HG03354 (cell line): ENCODE results near the gene DNAJC4.

Experiments
- ATAC-seq: cut with Tn5 transposase; IDR thresholded peaks from one replicate; pipeline ENCODE4 v1.9.1; 2021; ENCODE audit warnings: mild to moderate bottlenecking; ENCODE audit not compliant: unreplicated experiment, poor library complexity, severe bottlenecking

DNAJC4 gene

DNA sequence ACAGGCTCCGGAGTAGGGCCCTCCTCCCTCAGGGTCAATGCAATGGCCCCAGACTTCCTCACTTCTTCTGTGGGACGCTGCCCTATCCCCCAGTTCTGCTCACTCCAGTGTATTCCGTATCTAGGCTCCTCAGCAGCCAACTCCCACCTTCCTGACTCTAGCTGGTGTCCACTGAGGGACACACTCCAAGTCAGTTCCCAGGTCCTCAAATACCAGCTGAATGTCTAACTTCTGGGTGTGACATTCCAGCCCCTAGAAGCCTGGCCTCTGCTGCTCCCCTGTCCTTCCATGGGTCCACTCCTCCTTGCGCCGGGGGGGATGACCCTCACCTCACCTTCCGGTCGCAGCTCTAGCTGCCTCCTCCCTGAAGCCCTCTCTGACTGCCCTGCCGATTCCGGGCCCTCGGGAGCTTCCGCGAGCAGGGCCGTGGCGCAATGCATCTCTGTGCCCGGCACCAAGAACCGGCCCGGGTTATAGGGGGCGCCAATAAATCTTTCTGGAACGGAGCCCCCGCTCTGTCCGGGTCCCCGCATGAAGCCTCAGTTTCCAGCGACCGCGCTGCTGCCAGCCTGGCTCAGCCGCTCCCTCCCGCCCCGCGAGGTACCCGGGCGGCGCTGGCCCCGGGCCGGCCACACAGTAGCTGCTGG, 38.7 kb downstream of the DNAJC4 start:
- peak; percentile 16 for ATAC-seq

DNA sequence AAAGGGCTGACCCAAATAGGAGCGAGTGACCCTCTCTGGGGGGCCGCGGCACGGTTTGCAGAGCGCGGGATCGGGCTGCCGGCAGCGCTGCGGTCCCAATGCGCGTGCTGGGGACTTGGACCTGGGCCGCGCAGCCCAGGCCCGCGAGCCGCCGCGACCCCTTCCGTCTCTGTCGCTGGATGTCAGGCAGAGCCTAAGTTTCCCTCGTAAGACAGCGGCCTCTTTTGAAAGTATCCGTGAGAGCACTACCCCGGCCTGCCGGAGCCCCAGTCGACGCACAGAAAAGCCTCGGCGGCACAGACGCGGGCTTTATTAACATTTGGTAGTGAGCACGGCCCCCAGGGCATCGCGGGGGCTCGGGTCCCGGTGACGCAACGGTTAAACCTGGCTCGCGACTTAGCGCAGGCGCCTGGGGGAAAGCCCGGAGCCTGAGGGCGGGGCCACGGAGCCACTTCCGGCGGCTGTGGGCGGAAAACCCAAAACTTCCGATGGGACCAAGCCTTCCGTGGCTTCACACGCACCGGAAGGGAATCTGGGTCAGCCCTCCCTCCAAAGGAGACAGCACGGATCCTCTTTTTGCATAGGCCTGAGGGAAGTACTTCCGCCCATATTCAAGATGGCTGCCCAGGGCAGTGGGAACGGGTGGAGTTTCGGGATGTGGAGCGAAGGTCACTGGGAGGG, 39.3 kb downstream of the DNAJC4 start:
- peak; percentile 72 for ATAC-seq

DNA sequence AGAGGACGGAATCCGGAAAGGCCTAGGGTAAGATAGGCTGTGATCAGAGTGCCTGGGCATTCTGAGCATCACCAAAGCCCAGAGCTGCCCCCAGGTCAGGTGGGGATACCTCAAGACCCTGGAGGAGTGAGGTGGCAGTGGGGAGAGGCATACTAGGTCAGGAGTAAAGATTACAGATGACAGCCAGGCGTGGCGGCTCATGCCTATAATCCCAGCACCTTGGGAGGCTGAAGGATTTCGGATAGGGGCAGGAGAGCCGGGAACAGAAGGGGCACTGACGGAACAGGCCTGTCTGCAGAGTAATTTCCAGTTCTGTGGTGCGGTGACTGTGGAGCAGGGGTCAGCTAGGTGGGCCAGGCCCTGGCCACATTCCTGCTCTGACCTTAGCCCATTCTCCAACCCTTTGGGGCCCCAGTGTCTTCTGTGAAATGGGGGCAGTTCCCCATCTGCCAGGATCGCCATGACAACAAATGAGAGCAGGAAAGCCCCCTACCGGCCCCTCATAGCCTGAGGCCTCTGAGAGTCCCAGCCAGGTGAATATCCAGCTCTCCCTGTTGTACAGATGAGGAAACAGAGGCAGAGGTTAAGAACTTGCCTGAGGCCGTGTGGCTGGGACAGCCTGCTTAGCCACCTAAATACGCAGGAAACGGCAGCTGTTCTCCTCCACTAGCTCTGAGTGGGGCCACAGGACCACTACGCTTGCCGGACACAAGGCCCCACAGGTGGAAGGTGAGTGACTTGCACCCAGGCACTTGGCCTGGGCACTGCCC, 44.9 kb downstream of the DNAJC4 start:
- ATAC-seq, result no peak

DNA sequence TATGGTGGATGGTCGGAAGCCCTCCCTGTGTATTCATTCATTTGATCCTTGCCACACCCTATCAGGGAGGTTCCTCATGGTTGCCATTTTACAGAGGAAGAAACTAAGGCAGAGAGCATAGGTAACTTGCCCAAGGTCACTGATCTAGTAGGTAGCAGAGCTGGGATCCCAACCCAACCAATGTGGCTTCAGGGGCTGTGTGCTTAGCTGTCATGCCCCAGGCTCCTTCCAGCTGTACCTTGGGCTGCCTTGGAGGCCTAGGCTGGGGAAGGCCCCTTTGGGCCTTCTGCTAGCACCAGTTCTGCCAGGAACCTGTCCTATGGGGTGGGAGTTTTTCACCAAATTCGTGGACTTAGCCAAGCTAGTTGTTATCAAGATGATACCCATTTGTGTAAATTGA, 45.5 kb downstream of the DNAJC4 start:
- ATAC-seq, result no peak

DNA sequence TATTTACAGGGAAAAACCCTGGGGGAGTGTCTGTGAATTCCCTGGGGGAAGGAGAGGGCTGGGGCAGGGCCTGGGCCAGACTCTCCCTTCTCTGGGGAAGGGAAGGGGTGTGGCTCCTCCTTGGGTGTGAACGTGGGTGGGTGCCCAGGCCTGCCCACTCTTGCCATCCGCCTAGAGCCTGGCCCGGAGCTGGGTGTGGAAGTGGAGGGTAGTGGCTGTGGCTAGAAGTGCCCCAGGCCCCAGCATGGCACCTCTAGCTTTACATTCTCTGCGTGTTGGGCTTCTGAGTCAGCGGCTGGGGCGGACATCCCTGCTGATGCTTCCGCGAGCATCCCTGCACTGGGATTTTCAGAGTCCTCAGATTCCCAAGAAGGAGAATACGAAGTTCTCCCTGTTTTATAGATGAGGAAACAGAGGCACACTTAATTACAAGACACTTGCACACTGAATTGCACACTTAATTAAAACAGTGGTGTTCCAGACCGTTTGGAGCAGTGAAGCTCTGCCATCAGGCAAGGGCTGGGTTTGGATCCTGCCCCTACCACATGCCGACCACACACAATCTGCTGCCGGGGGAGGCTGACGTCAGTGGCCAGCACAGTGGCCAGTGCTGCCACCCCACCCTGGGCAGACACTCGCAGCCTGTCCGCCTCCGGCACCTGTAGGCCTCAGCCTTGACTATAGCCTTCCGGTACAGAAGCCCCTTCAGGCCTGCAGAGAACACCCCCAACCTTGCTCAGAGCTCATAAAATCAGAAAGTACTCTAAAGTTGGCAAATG, 46.5 kb downstream of the DNAJC4 start:
- no peak for ATAC-seq

DNA sequence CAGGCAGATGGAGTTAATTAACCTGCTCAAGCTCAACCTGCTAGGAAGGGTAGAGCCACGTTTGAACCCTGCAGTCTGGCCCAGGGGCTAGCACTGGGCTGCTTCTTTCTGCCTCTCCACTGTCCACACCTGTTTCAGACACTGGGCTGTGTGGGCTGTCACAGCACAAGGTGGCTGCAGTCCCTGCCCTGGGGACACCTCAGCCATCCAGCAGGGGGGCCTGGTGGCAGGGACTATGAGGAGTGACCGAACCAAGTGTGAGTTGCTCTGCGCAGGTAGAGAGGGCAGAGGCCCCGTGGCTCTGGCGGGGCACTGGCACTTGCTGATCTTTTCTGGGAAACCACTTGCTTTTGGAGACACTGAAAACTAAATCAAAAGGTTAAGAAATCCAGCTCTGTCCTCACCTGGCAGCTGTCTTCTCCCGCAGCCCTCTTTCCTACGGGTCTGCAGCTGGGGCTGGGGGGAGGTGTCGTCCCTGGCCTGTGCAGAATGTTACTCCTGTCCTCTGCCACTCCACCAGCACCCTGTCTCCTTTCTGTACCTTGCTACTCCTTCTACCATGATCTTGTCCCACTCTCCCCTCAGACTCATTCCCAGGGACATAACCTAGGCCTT, 48.3 kb downstream of the DNAJC4 start:
- no peak for ATAC-seq

DNA sequence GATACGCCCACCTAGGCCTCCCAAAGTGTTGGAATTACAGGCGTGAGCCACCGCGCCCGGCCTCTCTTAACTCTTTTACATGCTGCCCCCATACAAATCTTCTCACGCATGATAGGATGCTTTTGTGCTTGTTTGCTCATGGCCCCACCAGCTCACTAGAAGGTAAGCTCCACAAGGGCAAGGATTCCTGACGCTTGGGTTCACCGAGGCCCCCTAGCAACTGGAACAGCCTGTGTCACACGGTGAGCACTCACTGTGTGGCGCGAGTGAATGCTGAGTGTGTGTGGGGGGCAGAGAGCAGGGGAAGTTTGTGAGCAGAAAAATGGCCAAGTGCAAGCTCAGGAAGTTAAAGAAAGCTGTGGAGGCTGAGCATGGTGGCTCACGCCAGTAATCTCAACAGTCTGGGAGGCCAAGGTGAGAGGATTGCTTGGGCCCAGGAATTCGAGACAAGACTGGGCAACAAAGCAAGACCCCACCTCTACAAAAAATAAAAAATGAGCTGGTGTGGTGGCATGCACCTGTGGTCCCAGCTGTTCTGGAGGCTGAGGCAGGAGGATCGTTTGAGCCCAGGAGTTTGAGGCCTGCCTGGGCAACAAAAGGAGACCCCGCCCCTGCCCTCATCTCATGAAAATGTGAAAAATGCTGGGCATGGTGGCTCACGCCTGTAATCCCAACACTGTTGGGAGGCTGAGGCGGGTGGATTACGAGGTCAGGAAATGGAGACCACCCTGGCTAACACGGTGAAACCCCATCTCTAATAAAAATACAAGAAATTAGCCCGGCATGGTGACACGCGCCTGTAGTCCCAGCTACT, 51.8 kb downstream of the DNAJC4 start:
- ATAC-seq, result no peak

DNA sequence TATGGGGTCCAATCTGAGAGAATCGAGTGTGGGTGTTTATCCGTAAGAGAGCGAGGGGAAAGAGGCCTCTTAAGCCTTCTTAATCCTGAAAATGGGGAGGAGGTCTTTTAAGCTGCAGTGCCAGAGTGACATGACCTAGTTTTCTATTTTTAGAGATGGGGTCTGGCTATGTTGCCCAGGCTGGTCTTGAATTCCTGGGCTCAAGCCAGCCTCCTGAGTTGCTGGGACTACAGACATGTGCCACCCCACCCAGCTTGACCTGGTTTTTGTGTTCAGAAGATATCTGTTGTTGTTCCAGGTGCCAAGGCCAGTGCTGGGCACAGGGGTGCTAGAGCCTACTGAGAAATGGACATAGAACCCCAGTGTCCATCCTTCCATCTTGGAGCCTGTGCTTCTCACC, 52.7 kb downstream of the DNAJC4 start:
- no peak for ATAC-seq
